HCT116 (cell line): Measurements from ENCODE around the gene ACVR1B. TPM values are rescaled to one million over a fixed set of nuclear protein-coding genes. Genes with fewer than 3 reads are reported as not detected.

Experiments
- ATAC-seq: fragments of 200-7000 bp; cut with Tn5 transposase; 2 replicates; pipeline ENCODE4 v1.9.1; 2020; ENCODE audit warnings: mild to moderate bottlenecking, moderate library complexity
- BruUV-seq: library from RNA; stranded (reverse); fragments of 400-500 nt; replicated peaks from 2 replicates; lab custom pipeline; 2021; lab: Mats Ljungman, UMichigan
- CTCF ChIA-PET: fragments of 300-600 bp; sonication (Branson Sonifier 250); formaldehyde crosslinking; loops from one replicate; lab custom pipeline; 2021; ENCODE audit warnings: antibody characterized with exemption; lab: Charles Lee
- POLR2A ChIA-PET: fragments of 300-600, 350-600 bp; sonication (Branson Sonifier 250); formaldehyde crosslinking; loops from one replicate; lab custom pipeline; 2021; ENCODE audit warnings: antibody characterized with exemption; lab: Charles Lee
- RAD21 ChIA-PET, 2 experiments: fragments of 300-600 bp; sonication (Branson Sonifier 250); formaldehyde crosslinking; loops; one replicate each; lab custom pipeline; 2023; ENCODE audit warnings: low total read pairs in 2 of 2; ENCODE audit not compliant: uncharacterized antibody in 2 of 2, unreplicated experiment in 2 of 2, low non-redundant PET in 1 of 2; lab: Charles Lee
- DNase-seq: peaks from one replicate; pipeline ENCODE4 v3.0.0-alpha.2; 2010; ENCODE audit warnings: low read depth, low spot score
- H2AFZ ChIP-seq: fragments of 200-600 bp; shearing (Covaris generic), sonication (generic); 2 replicates; pipeline ENCODE4 v1.6.1; 2017; ENCODE audit warnings: low read depth, mixed run types, mixed read lengths, antibody characterized with exemption, low read length; ENCODE audit not compliant: poor library complexity, severe bottlenecking
- H3K27ac ChIP-seq: 2 replicates; pipeline ENCODE4 v1.5.1; 2012; ENCODE audit warnings: low read depth, low read length
- H3K27me3 ChIP-seq: fragments of 200-600 bp; sonication (generic); 2 replicates; pipeline ENCODE4 v1.6.1; 2016; ENCODE audit warnings: mixed run types, low read length, mixed read lengths; ENCODE audit not compliant: insufficient read depth
- H3K36me3 ChIP-seq, 2 experiments: fragments of 200-500 bp in 1 of 2; fragments of 200-600 bp in 1 of 2; sonication (Bioruptor generic) in 1 of 2; sonication (generic) in 1 of 2; 2 replicates each; pipeline versions ENCODE4 v1.5.1 to v1.6.1; 2014 to 2016; ENCODE audit warnings: low read length in 2 of 2, inconsistent platforms in 1 of 2, mixed read lengths in 1 of 2, mixed run types in 1 of 2; ENCODE audit not compliant: insufficient read depth in 2 of 2, control insufficient read depth in 1 of 2
- H3K4me1 ChIP-seq, 2 experiments: fragments of 200-600 bp in 1 of 2; sonication (generic) in 1 of 2; 2 replicates each; pipeline versions ENCODE4 v1.5.1 to v1.6.1; 2012 to 2017; ENCODE audit warnings: low read length in 2 of 2, inconsistent platforms in 1 of 2, mild to moderate bottlenecking in 1 of 2, mixed read lengths in 1 of 2, mixed run types in 1 of 2, moderate library complexity in 1 of 2; ENCODE audit not compliant: insufficient read depth in 2 of 2, control insufficient read depth in 1 of 2
- H3K4me2 ChIP-seq: fragments of 200-600 bp; sonication (generic); 2 replicates; pipeline ENCODE4 v1.6.1; 2017; ENCODE audit warnings: mixed run types, low read length, mixed read lengths
- H3K4me3 ChIP-seq, 2 experiments: fragments of 200-600 bp in 1 of 2; sonication (generic) in 1 of 2; replicated peaks in 1 of 2; 2 replicates each; pipeline ENCODE4 v1.5.1; 2011 to 2016; ENCODE audit warnings: low read length in 2 of 2, control low read depth in 1 of 2, low read depth in 1 of 2, mild to moderate bottlenecking in 1 of 2, mixed read lengths in 1 of 2, mixed run types in 1 of 2
- H3K79me2 ChIP-seq: fragments of 200-600 bp; sonication (generic); 2 replicates; pipeline ENCODE4 v1.6.1; 2017; ENCODE audit warnings: mild to moderate bottlenecking, mixed run types, low read length, moderate library complexity, mixed read lengths; ENCODE audit not compliant: insufficient read depth
- H3K9ac ChIP-seq: fragments of 200-600 bp; sonication (generic); 2 replicates; pipeline ENCODE4 v1.6.1; 2016; ENCODE audit warnings: low read length, mixed read lengths
- H3K9me2 ChIP-seq: fragments of 200-600 bp; sonication (generic), shearing (Covaris generic); 2 replicates; pipeline ENCODE4 v1.6.1; 2017; ENCODE audit warnings: mixed run types, mild to moderate bottlenecking, moderate library complexity; ENCODE audit not compliant: insufficient read depth
- H3K9me3 ChIP-seq, 2 experiments: fragments of 200-500 bp in 1 of 2; fragments of 200-600 bp in 1 of 2; sonication (Bioruptor generic) in 1 of 2; sonication (generic) in 1 of 2; 2 replicates each; pipeline ENCODE4 v1.6.1; 2014 to 2017; ENCODE audit warnings: low read length in 2 of 2, mixed read lengths in 2 of 2, inconsistent platforms in 1 of 2, low read depth in 1 of 2, mild to moderate bottlenecking in 1 of 2, mixed run types in 1 of 2, moderate library complexity in 1 of 2; ENCODE audit not compliant: control insufficient read depth in 1 of 2, insufficient read depth in 1 of 2
- H4K20me1 ChIP-seq: fragments of 200-600 bp; sonication (generic), shearing (Covaris generic); 2 replicates; pipeline ENCODE4 v1.6.1; 2017; ENCODE audit warnings: mixed run types, mild to moderate bottlenecking, moderate library complexity; ENCODE audit not compliant: insufficient read depth
- ATF3 ChIP-seq: IDR thresholded peaks from 2 replicates; pipeline ENCODE4 v1.6.1; 2012
- CEBPB ChIP-seq: IDR thresholded peaks from 2 replicates; pipeline ENCODE4 v1.6.1; 2012; ENCODE audit warnings: low read depth
- CTCF ChIP-seq, 3 experiments: fragments of 200-600 bp in 1 of 3; sonication (generic) in 1 of 3; IDR thresholded peaks in 2 of 3; conservative IDR thresholded peaks in 1 of 3; 2 replicates each; pipeline ENCODE4 v1.5.1; 2012 to 2017; ENCODE audit warnings: low read depth in 2 of 3, low read length in 2 of 3, antibody characterized with exemption in 1 of 3, borderline replicate concordance in 1 of 3, control low read depth in 1 of 3, mild to moderate bottlenecking in 1 of 3, mixed read lengths in 1 of 3, mixed run types in 1 of 3, moderate library complexity in 1 of 3; ENCODE audit not compliant: insufficient read depth in 1 of 3
- EGR1 ChIP-seq: IDR thresholded peaks from 2 replicates; pipeline ENCODE4 v1.6.1; 2012; ENCODE audit warnings: low read depth
- ELF1 ChIP-seq: IDR thresholded peaks from 2 replicates; pipeline ENCODE4 v1.6.1; 2012; ENCODE audit warnings: low read depth, borderline replicate concordance
- EZH2 ChIP-seq: fragments of 200-600 bp; sonication (generic); IDR thresholded peaks from 2 replicates; pipeline ENCODE4 v1.6.1; 2017; ENCODE audit warnings: antibody characterized with exemption, mixed run types
- EZH2phosphoT487 ChIP-seq: fragments of 200-600 bp; IDR thresholded peaks from 2 replicates; pipeline ENCODE4 v1.6.1; 2018; ENCODE audit warnings: antibody characterized with exemption, borderline replicate concordance
- FOSL1 ChIP-seq: IDR thresholded peaks from 2 replicates; pipeline ENCODE4 v1.6.1; 2012; ENCODE audit warnings: low read depth
- JUND ChIP-seq: IDR thresholded peaks from 2 replicates; pipeline ENCODE4 v1.6.1; 2012
- MAX ChIP-seq: IDR thresholded peaks from 2 replicates; pipeline ENCODE4 v1.6.1; 2012
- POLR2A ChIP-seq: IDR thresholded peaks from 2 replicates; pipeline ENCODE4 v1.7.0; 2011; ENCODE audit warnings: borderline replicate concordance; ENCODE audit not compliant: insufficient read depth, insufficient read length; ENCODE audit errors: extremely low read depth
- POLR2AphosphoS5 ChIP-seq: IDR thresholded peaks from 2 replicates; pipeline ENCODE4 v1.6.1; 2011; ENCODE audit warnings: mild to moderate bottlenecking, low read depth, low read length, moderate library complexity
- RAD21 ChIP-seq: IDR thresholded peaks from 2 replicates; pipeline ENCODE4 v1.6.1; 2012; ENCODE audit warnings: low read depth, mild to moderate bottlenecking
- SIN3A ChIP-seq: IDR thresholded peaks from 2 replicates; pipeline ENCODE4 v1.6.1; 2012; ENCODE audit warnings: low read depth
- SP1 ChIP-seq: IDR thresholded peaks from 2 replicates; pipeline ENCODE4 v1.6.1; 2012; ENCODE audit warnings: low read depth
- SRF ChIP-seq: IDR thresholded peaks from 2 replicates; pipeline ENCODE4 v1.6.1; 2012; ENCODE audit warnings: low read depth
- TCF7L2 ChIP-seq: IDR thresholded peaks from 2 replicates; pipeline ENCODE4 v1.7.0; 2011; ENCODE audit warnings: borderline replicate concordance, inconsistent platforms; ENCODE audit not compliant: insufficient read depth, insufficient read length; ENCODE audit errors: extremely low read depth
- YY1 ChIP-seq: IDR thresholded peaks from 2 replicates; pipeline ENCODE4 v1.6.1; 2011; ENCODE audit warnings: low read length, low read depth, moderate library complexity, mild to moderate bottlenecking; ENCODE audit not compliant: insufficient replicate concordance; ENCODE audit errors: extremely low read depth
- ZFX ChIP-seq: fragments of 450-650 bp; IDR thresholded peaks from 2 replicates; pipeline ENCODE4 v1.6.1; 2017
- intact Hi-C: fragments of 100-400 bp; cut with micrococcal nuclease; formaldehyde crosslinking; loops from 2 replicates; pipeline ENCODE4 v1.10.0; 2022
- total RNA-seq: library from RNA; stranded (reverse); gene quantifications from one replicate; pipeline ENCODE4 v1.2.1, GENCODE V29; 2021; ENCODE audit not compliant: unreplicated experiment

Gene ACVR1B
- total RNA-seq, 1 experiment from 2014 or later = 22.7 TPM

GRCh38 chr12:52010152-52010622 is 58.7 kb downstream of the ACVR1B start:
- no peaks in the 10 kb centered on the region for H3K9me2 ChIP-seq
- H3K79me2 ChIP-seq = no peaks in the 10 kb centered on the region
- H3K4me3 ChIP-seq = no peak overlapping the region
- no peaks in the 10 kb centered on the region for H3K4me1 ChIP-seq
- no peak overlapping the region for H3K27ac ChIP-seq
- ChIA-PET POLR2A (interaction anchor here (1.1 kb wide), 1 partner anchor 15 kb away, joined by 4 read pairs; no protein-coding TSS in a partner anchor), CTCF (interaction anchor here (1.0 to 2.9 kb wide), 3 partner anchors 10 to 15 kb away, joined by 3 to 10 read pairs (median 9); no protein-coding TSS in a partner anchor), RAD21 (no interaction called here)
- intact Hi-C loops = no loop called here
- ATAC-seq (peak; percentile 36; the same call in 1 of the 2 replicates), DNase-seq (no peak)
- no peaks in the 10 kb centered on the region for H3K27me3 ChIP-seq
- no peak overlapping the region for H2AFZ ChIP-seq
- no peaks in the 10 kb centered on the region for H3K9me3 ChIP-seq
- no peak for TF ChIP-seq ATF3
- no peak for TF ChIP-seq SP1
- TF ChIP-seq FOSL1 = no peak
- BruUV-seq = no TSS peak
- no peaks in the 10 kb centered on the region for H3K36me3 ChIP-seq
- no peaks in the 10 kb centered on the region for H4K20me1 ChIP-seq
- no peak overlapping the region for H3K4me2 ChIP-seq
- H3K9ac ChIP-seq = no peak overlapping the region

GRCh38 chr12:52010692-52011601 is 59.4 kb downstream of the ACVR1B start:
- ChIA-PET RAD21 (no interaction called here), POLR2A (no interaction called here), CTCF (interaction anchor here (1.0 to 2.9 kb wide), 3 partner anchors 10 to 14 kb away, joined by 3 to 10 read pairs (median 9); no protein-coding TSS in a partner anchor)
- Histone ChIP-seq H3K4me3 (no peak overlapping the region), H3K27me3 (no peaks in the 10 kb centered on the region), H3K27ac (no peak overlapping the region), H2AFZ (no peak overlapping the region), H3K9ac (no peak overlapping the region), H3K9me3 (no peaks in the 10 kb centered on the region), H3K4me1 (no peaks in the 10 kb centered on the region), H4K20me1 (no peaks in the 10 kb centered on the region), H3K9me2 (no peaks in the 10 kb centered on the region), H3K4me2 (no peak overlapping the region), H3K36me3 (no peaks in the 10 kb centered on the region), H3K79me2 (no peaks in the 10 kb centered on the region)
- intact Hi-C loops = no loop called here
- BruUV-seq = no TSS peak
- ATAC-seq = no peak
- DNase-seq = no peak
- TF ChIP-seq EZH2 = no peak
- no peak for TF ChIP-seq YY1
- no peak for TF ChIP-seq RAD21
- no peak for TF ChIP-seq CTCF (IDR thresholded peaks at IDR 0.05 in 2 of 3, conservative IDR thresholded peaks at IDR 0.05 in 1 of 3; ENCODE audit: borderline replicate concordance in 1 of 3, insufficient read depth in 1 of 3, low read depth in 2 of 3, low read length in 2 of 3)
- no peak for TF ChIP-seq MAX
- no peak for TF ChIP-seq TCF7L2
- no peak for TF ChIP-seq EZH2phosphoT487
- no peak for TF ChIP-seq SIN3A
- TF ChIP-seq POLR2AphosphoS5 = no peak
- no peak for TF ChIP-seq JUND
- no peak for TF ChIP-seq POLR2A
- TF ChIP-seq CEBPB = no peak
- no peak for TF ChIP-seq SRF
- no peak for TF ChIP-seq SP1
- TF ChIP-seq ELF1 = no peak
- TF ChIP-seq EGR1 = no peak
- TF ChIP-seq ZFX = no peak
